Stimulated activated CD8-positive, alpha-beta memory T cell treated with anti-CD3 and anti-CD28 coated beads, Interleukin-7, amount 100 ng/mL, for 24 hours (primary cell): Measurements from ENCODE around the gene ETF1.

Source experiments
- DNase-seq: peaks from one replicate; pipeline ENCODE4 v3.0.0-alpha.2; 2020; ENCODE audit warnings: low read depth

The ETF1 gene

DNA sequence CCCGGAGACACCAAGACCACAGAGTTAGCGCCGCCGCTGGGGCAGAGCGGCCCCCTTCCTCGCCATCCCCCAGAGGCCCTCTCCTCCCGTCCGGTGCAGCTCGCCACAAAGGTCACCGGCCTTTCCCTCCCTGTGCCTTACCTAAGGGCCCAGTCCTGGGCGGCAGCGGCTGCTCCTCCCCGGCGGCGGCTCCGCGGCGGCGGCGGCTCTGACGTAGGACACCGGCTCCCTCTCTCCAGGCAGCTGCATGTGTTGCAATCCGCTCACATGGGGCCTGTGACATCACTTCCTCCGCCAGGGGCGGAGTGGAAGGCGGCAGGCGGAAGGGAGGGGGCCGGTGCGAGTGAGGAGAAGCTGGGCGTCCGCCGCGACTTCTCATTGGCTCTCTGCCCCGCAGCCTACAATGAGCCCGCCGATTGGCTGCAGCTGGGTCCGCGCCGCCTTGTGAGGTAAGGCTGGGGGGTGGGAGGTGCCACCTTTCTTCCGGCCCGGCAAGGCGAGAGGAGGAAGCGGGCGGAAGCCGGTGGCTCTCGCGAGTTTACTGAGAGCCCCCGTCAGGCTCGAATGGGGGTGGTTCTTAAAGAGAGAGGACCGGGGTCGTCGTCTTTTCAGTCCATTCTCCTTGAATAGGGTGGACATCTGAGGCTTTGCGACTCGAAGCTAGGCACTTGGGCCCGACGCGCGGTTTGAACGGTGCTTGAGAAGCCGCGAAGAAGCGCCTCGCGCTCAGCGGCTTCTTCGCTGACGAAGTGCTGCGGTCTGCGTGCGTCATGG, at the start of gene ETF1:
ETF1 (minus strand) TSS at position 281 of the 774 bp plus-strand sequence. CDS start 318 bp downstream, outside the sequence.
- peak; percentile 97 for DNase-seq

GRCh38 chr5:138588013-138588788, 45.2 kb upstream of the ETF1 start:
- no peak for DNase-seq

GRCh38 chr5:138585157-138585556, 42.1 kb upstream of the ETF1 start:
- no peak for DNase-seq

GRCh38 chr5:138583984-138584637, 41.1 kb upstream of the ETF1 start:
- DNase-seq = no peak

GRCh38 chr5:138582959-138583358, 39.9 kb upstream of the ETF1 start:
- DNase-seq = no peak

GRCh38 chr5:138580777-138581176, 37.7 kb upstream of the ETF1 start:
- DNase-seq = no peak

DNA sequence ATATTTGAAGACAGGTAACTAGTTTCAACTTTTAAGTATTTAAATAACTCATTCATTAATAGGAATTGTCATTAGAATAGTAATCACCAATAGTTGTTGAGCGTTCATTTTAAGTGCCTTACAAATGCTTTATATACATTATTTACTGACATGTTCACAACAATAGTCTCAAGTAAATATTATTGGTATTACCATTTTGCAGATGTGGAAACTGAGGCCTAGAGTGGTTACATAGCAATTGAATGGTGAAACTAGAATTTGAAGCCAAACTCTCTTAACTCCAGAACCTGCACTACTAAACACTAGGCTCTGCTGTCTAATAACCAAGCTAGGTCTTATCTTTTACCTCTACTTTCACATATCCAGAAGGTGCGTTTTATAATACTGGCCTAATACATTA, 37.0 kb upstream of the ETF1 start:
- no peak for DNase-seq

GRCh38 chr5:138579517-138579863, 36.5 kb upstream of the ETF1 start:
- DNase-seq = no peak

DNA sequence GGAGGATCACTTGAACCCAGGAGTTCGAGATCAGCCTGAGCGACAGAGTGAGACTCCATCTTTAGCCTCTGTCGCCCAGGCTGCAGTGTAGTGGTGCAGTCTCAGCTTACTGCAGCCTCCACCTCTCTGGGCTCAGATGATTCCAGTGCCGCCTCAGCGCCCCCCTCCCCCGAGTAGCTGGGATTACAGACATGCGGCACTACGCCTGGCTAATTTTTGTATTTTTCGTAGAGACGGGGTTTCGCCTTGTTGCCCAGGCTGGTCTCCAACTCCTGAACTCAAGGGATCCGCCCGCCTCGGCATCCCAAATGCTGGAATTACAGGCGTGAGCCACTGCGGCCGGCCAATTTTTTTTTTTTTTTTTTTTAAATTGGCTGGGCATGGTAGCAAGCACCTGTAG, 34.4 kb upstream of the ETF1 start:
- DNase-seq = no peak

- peak; percentile 92 for DNase-seq
These were observed 32.4 kb upstream of the ETF1 start, which contains the start of gene HSPA9 for GRCh38 chr5:138575194-138576015. Gene HSPA9, minus strand, starts transcription at chr5:138575401. Its CDS starts 83 bp downstream, at chr5:138575318.

DNA sequence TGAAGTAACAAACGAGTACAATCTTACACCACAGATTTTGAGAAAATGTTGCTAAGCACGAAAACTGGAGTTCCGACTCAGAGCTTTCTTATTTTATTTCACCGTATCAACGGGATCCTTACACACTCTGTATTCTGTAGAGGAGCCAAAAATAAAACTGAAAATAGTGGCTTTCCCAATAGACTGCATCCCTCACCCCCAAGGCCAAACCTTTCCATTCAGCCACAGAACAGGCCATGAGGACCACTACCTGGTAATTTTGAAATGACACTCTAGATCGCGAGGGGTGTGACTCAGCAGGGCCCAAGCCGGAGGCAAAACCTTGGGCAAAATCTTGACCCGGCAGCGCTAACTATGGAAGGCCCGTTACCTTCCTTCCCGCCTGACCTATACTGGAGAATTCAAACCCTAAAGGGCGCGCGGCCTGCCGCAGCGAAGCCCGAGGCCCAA, 31.7 kb upstream of the ETF1 start:
- no peak for DNase-seq

GRCh38 chr5:138573949-138574670, 31.1 kb upstream of the ETF1 start:
- DNase-seq = no peak

DNA sequence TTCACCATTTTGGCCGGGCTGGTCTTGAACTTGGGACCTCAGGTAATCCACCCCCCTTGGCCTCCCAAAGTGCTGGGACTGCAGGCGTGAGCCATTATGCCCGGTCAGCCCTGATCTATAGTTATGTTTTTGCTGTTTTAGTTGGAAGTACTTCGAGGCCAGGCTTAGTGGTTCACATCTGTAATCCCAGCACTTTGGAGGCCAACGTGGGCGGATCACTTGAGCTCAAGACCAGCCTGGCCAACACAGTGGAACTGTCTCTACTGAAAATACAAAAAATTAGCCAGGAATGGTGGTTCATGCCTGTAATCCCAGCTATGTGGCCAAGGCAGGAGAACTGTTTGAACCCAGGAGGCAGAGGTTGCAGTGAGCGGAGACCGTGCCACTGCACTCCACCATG, 30.2 kb upstream of the ETF1 start:
- no peak for DNase-seq

GRCh38 chr5:138570871-138571270, 27.8 kb upstream of the ETF1 start:
- DNase-seq = no peak

DNA sequence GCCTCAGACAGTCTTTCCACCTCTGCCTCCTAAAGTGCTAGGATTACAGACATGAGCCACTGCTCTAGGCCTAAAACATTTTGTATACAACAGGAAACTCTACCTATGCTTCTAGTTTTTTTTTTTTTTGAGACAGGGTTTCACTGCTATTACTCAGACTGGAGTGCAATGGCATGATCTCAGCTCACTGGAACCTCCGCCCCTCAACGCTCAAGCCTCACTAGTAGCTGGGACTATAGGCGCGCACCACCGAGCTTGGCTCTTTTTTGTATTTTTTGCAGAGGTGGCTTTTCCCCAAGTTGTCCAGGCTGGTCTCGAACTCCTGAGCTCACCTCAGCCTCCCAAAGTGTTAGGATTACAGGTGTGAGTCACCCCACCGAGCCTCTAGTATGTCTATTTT, 26.7 kb upstream of the ETF1 start:
- DNase-seq = no peak

DNA sequence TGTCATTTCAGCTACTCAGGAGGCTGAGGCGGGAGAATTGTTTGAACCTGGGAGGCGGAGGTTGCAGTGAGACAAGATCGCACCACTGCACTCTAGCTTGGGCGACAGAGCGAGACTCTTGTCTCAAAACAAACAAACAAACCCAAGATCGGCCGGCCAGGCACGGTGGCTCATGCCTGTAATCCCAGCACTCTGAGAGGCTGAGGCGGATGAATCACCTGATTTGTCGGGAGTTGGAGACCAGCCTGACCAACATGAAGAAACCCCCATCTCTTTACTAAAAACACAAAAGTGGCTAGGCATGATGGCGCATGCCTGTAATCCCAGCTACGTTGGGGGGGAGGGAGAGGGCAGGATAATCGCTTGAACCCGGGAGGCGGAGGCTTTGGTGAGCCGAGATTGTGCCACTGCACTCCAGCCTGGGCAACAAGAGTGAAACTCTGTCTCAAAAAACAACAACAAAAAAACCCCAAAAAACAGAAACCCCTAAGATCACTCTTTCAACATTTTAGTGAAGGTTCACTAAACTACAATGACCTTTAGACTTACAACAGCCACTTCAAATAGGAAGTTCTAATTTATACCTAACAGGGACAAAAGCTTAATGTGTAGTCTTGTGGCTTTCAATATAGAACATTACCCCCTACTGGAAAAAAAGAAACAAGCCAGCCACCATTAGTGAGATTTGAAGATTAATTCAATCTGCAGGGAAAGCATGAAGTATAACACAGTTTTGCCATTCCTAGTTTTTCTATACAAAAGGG, 25.2 kb upstream of the ETF1 start:
- no peak for DNase-seq

DNA sequence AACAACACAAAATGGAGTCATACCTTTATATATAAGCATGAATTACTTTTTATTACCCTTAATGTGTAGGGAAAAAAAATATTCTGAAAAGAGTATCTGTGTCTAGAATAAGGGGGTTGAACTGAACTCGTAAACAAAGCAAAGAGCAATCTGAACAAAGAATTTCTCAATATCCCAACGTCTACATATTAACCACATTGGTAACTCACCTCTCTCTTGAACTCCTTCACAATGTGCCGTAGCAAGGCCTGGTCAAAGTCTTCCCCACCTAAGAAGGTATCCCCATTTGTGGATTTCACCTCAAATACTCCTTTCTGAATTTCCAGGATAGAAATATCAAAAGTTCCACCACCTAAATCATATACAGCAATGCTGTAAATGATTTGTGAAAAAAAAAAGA, 23.8 kb upstream of the ETF1 start:
- no peak for DNase-seq

GRCh38 chr5:138565100-138565821, 22.2 kb upstream of the ETF1 start:
- DNase-seq = no peak

DNA sequence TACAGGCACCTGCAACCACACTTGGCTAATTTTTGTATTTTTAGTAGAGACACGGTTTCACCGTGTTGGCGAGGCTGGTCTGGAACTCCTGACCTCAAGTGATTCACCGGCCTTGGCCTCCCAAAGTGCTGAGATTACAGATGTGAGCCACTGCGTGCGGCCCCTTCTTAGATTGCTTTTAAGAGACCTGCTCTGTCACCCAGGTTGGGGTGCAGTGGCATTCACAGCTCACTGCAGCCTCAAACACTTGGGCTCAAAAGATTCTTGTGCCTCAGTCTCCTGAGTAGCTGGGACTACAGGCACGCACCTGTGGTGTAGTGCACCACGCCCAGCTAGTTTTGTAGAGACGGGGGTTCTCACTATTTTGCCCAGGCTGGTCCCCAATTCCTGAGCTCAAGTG, 21.2 kb upstream of the ETF1 start:
- no peak for DNase-seq
